IMR-90 (cell line): ENCODE results near the gene GBF1.

Source experiments
- CEBPB ChIP-seq: IDR thresholded peaks from 2 replicates; pipeline ENCODE4 v1.6.1; 2012; ENCODE audit warnings: low read depth, low read length, improper control_type of control experiment
- CTCF ChIP-seq: conservative IDR thresholded peaks from 2 replicates; pipeline ENCODE4 v1.5.1; 2012; ENCODE audit warnings: mild to moderate bottlenecking, low read depth, low read length, improper control_type of control experiment

GRCh38 chr10:102413806-102414561 lies 168.7 kb downstream of the GBF1 start:
- TF ChIP-seq CEBPB (no peak), CTCF (no peak)
